ENCODE measurements around the gene IGFBP5.

Gene IGFBP5, protein sequence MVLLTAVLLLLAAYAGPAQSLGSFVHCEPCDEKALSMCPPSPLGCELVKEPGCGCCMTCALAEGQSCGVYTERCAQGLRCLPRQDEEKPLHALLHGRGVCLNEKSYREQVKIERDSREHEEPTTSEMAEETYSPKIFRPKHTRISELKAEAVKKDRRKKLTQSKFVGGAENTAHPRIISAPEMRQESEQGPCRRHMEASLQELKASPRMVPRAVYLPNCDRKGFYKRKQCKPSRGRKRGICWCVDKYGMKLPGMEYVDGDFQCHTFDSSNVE

DNA sequence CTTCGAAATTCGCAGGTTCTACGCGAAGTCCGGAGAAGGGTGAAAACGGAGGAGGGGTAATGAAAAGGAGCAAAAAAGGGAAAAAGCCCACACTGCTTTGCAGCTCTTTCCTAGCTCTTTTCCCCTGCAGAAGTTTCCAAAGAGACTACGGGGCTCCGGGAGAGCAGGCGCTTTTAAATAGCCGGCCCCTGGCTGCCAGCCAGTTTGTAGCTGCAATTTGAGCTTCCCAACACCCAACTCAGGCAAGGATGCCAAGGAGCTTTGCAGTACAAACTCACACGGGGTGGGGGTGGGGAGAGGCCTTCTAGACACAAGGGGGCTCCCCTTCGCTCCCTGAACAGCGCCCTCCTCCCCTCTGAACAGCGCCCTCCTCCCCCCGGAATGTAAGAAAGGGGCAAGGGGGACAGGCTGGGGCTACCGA, at the start of gene IGFBP5:
IGFBP5 (minus strand) TSS at position 149 of the 421 bp plus-strand sequence. CDS start 774 bp downstream, outside the sequence.
- DNase-seq: no peak

DNA sequence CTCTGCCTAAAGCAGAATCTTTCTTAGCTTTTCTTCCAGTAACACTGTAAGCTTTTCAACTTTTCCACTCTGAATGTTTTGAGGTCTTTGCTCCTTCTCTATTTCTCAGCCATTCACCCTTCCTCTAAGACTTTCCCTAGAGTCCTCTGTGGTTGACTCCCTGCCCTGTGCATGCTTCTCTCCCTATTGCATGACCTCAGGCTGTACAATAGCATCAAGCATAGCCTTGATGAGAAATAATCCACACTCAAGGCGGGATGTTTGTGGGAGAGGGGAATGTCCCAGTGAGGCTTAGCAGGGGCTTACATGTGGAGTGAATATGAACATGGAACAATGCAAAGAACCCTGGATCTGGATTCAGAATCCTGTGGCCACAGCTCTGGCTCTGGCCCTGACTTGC, 48.4 kb upstream of the IGFBP5 start:
- DNase-seq: no peak

DNA sequence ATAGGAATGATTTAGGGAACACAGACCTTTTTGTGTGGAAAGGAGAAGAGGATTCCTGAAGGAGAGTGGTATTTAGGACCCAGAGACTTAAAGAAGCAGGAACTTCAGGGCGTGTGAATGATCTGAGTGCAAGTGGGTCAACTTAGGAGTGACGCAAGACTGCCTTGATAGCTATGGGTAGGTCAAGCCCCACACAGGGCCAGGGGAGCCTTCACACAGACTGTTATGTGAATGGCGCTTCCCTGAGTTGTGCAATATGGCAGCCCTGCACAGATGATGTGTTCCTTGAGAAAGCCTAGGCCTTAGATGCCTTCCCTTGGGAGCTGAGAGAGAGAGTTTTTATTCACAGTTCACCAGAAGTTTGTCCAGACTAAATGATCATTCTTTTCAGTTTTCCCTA, 47.1 kb upstream of the IGFBP5 start:
- no peak for DNase-seq

DNA sequence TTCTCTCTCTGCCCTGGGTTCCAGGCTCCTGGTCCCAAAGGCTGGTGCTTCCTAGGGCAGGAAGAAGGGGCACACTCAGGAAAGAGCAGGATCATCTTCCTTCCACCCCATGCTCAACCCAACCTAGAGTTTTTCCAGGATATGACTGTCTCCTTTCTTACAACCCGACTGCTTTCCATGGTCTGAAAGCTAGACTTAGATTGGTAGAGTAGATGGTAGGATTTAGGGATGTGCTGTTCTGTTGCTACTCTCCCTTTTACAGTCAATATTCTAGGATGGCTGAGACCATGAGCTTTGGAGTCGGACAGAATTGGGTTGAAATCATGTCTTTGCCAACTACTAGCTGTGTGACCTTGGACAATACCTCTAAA, 45.9 kb upstream of the IGFBP5 start:
- DNase-seq: no peak

DNA sequence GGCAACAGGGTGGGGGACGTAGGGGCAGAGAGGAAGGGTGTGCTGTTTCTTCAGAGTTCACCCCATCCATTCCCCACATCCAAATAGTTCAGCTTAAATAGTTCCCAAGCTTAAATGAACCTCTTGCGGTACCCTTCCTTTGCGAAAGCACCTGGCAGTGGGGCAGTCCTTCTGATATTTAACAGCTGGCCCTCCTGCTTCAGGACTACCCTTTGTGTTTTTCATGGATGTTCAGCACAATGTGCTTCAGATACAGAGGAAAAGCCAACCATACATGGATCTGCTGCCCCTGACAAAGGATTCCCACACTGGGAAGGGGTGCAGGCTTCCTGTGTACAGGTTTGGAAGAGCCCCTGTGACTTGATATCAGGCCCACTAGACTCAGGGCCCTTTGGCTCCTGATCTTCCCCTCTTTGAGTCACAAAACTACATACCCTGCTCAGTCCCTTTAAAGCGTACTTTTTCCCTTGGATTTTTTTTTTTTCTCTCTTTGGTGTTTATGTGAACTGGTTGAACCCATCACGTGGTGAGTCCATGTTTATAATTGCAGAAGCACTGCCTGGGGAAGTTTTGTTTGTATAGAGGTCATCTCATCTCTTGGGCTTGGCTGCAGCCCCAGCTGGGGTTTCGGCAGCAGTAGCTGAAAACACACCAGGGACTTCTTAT, 45.3 kb upstream of the IGFBP5 start:
- DNase-seq: no peak

DNA sequence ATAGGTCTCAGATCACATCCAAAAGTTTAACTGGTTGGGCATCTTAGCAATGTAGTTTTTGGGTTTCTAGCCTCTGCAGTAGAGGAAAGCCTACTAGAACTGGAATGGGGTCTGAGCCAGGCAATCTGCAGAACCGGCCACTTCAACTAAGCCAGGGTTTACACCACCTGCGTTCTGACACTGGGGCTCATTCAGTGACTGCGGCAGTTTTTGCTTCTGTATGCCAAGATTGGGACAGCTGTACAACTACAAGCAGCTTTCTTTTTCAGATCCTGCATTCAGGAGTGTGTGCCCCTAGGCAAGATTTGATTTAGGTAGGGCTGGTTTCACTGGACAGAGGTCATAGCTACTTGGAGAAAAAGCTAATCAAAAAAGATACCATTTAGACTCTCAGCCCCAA, 43.7 kb upstream of the IGFBP5 start:
- DNase-seq: no peak

DNA sequence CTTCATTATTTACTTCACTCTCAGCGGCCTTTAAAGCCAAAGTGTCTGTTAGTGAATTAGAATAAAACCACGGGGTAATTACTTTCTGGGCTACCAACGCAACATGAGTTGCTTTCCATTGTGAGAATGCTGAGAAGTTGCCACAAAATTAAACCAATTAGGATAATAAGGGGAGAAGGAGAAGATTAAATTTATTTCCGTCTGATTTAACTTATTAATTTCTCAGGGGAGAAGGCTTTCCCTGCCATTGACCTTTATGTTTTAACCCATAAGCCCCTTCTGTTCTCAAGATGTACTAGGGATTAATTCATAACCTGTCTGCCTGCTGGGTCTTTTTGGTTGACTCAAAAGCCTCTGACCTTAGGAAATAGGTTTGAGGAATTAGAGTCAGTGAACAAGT, 42.3 kb upstream of the IGFBP5 start:
- DNase-seq: no peak

DNA sequence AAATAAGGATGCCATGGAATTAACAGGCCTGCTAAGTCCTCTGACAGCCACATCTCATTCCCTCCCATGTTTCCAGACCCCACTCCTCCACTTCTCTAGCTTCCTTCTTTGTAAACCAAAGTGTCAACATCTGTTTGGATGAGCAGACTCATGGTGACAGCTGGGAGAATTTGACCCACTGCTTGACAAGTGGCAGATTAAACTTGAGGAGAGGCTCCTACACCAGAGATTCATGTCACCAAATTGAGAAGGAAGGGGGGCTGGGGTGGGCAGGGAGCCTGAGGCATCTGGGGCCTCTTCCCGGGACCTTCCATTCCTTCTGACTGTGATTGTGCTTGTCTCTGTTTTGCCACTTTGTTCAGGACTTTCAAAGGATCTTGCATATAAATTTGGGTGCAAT, 41.0 kb upstream of the IGFBP5 start:
- no peak for DNase-seq

DNA sequence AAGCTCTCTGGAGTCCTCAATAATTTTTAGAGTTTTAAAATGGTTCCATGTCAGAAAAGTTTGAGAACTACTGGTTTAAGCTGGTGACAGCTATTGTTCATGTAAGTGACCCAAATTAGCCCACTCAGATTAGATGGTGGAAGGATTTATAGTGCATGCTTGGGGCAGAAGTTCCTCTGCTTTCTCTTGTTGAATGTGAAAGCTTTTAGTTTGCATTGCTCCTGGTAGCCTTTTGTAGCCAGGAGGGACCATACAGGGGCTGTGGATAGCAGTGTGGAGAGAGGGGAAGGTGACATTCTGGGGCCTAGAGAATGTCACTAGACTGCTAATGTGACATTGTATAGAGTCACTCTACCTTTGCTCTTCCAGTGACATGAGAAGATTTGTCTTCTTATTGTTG, 40.3 kb upstream of the IGFBP5 start:
- no peak for DNase-seq

DNA sequence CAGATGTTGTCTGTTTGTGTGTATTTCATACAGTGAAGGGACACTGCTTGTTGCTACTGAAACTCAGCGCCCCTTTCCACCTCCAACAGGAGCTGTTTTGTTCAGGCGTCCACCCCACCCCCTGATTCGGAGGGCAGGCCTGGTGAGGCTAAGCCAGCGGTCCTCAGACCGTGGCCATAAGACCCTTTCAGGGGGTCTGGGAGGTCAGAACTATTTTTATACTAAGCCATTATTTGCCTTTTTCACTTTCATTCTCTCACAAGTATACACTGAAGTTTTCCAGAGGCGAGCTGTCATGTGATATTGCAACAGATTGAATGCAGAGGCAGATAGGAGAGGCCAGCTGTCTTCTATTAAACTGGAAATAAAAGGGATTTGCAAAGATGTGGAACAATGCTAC, 39.7 kb upstream of the IGFBP5 start:
- no peak for DNase-seq

DNA sequence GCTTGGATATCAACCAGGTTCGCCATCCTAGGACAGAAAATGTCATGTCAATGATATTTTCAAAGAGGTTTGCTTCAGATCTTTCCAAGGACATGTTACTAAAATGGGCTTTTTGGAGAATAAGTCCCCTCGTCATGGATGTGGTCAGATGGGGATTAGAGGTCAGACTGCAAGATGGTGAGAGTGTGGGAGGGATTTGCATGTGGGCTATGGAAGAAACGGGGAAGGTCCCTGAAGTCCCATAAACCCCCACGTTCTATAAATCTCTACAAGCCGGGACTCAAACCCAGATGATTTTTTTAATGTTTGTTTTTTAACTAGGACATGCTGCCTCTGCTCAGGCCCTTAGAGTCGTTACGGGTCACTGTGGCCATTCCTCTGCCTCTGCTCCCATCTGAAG, 37.7 kb upstream of the IGFBP5 start:
- DNase-seq: no peak

DNA sequence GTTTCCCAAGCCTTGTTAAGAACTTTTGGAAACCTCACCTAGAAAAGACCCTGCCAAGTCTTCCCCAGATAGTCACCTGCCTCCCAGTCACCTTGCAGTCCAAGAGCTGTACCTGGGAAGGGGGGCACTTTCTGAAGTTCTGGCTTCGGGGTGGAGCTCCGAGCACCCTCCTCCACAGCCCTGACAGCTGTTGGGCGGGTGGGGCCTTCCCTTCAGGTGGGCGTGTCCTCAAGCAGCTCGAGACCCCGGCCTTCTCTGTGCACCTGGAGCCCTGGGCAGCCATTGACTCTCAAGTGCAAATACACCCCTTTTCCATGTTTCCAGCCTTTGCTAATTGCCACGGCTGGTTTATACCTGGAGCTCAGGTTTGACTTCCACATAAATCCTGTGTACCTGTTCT, 37.0 kb upstream of the IGFBP5 start:
- DNase-seq: no peak

DNA sequence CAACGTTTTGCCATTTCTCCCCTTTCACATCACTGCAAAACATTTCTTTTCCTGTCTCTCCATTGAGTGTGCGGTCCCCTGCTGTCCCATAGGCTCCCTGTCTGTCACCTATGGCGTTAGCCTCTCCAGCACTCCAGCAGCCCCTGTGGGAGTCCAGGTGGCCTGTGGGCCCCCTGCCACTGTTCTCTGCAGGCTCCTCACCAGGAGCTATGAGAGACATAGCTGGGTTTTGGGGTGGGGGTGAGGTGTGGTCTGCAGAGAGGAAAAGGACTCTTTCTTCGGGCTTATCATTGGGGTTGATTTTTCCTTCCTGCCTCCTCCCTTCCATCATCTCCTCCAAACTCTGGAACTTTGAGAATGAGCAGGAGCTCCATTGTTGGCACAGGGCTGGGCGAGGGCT, 36.1 kb upstream of the IGFBP5 start:
- no peak for DNase-seq

DNA sequence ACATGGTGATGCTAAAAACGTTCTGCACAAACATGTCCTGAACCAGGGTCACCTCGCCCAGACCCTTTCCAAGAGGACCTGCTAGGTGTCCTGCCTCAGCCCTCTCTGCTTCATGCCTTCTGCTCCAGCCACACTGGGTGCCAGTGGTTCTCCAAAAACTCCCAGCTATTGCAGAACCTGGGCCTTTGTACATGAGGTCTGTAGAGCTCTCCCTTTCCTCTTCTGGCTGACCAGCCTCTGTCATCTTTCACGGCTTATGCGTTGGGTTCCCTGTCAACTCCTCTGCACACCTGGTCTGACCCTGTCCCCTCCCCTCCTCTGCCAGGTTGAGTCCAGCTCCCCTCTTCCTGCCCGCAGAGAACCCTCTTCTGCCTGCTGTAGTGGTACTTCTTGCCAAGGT, 35.5 kb upstream of the IGFBP5 start:
- DNase-seq: no peak

DNA sequence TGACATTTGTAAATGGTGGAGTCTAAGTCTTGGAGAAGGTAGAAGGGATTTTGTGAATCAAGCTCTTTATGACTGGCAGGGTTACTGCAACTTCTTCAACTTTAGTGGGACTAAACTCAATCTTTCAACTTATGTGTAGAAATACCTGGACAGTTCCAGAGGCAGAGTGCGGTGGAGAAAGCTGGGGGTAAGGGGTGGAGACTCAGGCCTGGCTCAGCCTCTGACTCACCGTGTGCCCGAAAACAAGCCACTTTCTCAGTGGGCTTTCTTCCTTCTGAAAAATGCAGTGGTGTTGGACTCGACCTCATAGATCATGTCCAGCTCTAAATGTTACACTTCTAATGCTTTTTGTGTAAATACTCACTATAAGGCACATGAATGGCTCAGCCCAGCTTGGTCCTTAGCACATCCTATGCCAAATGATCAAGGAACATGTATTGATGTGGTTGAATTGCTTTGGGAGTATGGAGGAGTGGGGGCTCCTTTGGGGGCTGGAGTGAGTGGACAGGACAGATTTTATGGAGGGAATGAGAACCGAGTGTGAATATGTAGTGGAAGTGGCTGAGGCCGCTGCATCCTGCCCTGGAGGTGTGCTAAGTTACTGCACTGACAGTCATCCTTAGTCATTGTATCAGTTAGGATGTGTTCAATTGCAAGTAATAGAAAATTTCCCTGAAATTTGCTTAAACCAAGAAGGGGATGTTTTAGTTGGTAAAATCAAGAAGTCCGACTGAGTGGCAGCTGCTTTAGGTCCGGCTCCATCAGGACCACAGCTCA, 32.2 kb upstream of the IGFBP5 start:
- no peak for DNase-seq

DNA sequence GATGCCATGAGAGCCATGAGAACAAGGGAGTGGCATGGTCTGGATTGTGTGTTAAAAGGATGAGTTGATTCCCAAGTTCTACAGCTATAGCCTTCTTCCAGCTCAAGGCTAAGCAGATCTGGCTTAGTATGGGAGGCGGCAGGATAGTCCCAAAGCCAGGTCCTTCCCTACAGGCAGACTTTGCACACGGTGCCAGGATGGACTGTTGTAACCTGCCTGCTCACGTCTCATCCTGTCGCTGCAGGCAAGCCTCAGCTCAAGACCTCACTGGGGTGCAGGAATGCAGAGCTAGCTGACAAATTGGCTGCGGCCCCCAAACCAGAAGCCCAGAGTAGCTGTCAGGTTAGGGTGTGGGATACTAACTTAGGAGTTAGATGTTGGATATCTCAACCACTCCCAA, 28.8 kb upstream of the IGFBP5 start:
- no peak for DNase-seq

DNA sequence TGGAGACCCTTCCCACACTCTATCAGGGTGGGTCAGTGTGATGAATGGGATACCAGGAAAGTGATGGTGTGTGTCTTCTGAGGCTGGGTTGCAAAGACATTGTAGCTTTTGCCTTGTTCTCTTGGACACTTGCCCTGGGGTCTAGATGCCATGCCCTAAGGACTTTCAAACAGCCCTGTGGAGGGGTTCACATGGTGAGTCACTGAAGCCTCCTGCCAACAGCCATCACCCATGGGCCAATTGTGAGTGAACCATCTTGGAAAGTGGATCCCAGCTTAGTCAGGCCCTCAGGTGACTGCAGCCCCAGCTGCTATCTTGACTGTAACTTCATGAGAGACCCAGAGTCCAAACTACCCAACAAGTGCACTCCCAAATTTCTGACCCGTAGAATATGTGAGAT, 25.8 kb upstream of the IGFBP5 start:
- DNase-seq: no peak

DNA sequence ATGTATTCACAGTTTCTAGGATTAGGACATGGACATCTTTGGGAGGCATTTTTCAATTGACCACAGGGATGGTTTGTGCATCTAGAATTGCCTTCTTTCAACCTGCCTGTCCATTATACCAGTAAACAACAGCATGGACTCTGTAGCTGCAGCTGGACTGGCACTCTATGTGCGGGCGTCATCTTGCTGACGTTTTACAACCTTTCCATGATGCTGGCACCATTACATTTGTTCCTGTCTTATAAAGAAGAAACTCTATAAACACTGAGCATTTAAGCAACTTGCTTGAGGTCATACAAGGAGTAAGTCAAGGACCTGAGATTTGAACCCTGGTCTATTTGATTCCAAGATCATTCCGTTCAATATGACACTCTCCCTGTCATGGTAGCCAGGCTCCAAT, 25.4 kb upstream of the IGFBP5 start:
- no peak for DNase-seq

DNA sequence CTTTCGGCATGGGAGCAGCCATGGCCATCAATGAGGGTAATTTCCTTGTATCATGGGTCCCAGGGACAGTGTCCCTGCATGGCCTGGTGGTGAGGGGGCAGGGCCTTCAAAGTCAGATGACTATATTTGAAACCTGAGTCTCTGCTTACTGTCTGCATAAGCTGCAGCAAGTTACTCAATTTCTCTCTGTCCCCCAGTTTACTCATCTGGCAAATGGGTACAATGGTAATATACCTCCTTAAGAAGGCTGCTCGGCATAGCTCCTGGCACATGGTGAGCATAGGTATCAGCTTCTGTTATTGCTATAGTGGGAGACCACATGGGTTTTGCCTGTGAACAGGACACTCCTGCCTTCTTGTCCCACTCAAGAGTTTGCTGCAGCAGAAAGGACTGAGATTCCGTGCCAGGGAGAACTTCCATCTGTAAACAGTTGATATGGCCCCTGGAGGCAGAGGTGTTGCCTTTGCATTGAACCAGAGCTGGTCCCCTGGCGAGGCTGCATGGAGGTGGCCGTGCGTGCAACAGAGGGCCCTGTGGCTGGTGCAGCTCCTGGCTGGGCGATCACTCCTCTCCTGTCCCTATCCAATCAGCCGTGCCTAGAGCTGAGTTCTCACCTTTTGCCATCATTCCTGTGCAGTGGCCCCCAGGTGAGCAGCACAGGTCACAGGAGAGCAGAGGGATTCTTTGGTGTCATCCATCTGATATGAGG, 22.7 kb upstream of the IGFBP5 start:
- DNase-seq: no peak

DNA sequence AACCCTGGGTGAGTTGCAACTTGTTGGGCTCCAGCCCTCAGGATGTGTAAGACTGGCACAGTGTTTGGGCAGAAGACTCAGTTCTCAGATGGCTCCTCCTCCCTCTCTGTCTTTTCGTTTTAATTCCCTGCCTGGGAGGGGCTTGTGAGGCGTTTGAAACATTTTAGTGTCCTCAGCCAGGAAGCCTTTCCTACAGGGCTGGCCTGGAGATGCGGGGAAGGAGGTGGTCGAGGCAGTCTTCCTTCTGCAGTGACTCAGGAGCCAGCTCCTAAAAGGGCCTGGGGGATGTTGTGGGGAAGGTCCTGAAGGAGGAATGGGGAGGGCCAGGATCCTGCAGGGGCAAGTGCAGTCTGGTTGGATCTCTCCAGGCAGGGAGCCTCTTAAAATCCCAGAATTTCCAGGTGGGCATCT, 22.1 kb upstream of the IGFBP5 start:
- DNase-seq: no peak

DNA sequence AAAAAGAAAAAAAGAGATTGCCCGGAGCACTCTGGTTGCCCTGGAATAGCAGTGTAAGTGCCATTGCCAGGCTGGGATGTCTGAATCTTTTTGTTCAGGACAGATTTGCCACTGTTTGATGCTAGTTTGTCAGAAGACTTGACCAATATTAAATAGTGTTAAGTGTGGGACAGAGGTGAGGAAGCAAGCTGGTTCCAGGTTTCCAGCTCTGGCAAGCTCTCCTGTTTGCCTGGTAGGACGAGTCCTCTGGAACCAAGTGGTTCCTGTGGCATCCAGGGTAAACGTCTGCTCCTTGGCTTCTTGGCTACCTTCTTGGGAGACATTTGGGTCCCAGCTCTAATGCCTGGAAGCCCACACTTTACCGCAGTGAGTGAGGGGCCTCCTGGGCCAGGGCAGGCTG, 20.8 kb upstream of the IGFBP5 start:
- no peak for DNase-seq

DNA sequence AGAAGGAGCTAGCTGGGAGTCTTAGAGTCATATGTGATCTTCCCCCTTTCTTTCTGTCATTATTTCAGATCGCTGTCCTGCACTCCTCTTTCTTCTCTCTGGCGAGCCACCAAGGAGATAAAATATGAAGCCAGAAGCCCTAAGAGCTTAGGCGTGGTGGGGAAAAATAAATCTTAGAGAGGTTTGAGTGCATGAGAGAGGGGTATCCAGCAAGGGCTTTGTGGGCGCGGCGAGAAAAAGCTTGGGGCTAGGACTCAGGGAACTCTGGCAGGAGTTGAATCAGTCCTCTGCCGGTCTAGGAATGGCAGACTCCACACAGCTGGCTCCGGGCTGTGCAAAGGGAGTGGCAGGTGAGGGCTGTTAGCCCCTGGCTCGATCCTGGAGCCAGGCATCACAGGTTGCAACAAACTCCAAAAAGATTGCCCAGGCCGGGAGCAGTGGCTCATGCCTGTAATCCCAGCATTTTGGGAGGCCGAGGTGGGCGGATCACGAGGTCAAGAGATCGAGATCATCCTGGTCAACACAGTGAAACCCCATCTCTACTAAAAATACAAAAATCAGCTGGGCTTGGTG, 20.1 kb upstream of the IGFBP5 start:
- DNase-seq: no peak

DNA sequence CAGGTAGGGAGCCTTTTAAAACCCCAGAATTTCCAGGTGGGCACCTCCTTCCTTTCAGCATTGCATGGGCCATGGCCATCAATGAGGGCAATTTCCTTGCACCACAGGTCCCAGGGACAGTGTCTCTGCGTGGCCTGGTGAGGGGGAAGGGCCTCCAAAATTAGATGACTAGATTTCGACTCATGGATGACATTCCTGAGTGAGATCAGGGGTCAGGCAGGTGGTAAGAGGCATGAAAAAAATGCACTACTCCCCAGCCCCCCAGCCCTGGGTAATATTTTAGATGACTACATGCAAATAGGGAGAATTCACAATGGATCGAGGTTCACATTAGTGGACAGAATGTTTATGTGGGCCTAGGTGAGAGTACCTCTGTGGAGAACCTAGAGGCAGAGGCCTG, 19.0 kb upstream of the IGFBP5 start:
- no peak for DNase-seq

Data from activated naive CD4-positive, alpha-beta T cell treated with anti-CD3 and anti-CD28 coated beads, Interleukin-2, amount 50 U/mL, for 16 hours (primary cell).